HCT116 (cell line): ENCODE results near the gene GABRG1. TPM values are rescaled to one million over a fixed set of nuclear protein-coding genes. Genes with fewer than 3 reads are reported as not detected.

Experiments
- ATAC-seq: fragments of 200-7000 bp; cut with Tn5 transposase; 2 replicates; pipeline ENCODE4 v1.9.1; 2020; ENCODE audit warnings: mild to moderate bottlenecking, moderate library complexity
- BruUV-seq: library from RNA; stranded (reverse); fragments of 400-500 nt; replicated peaks from 2 replicates; lab custom pipeline; 2021; lab: Mats Ljungman, UMichigan
- CTCF ChIA-PET: fragments of 300-600 bp; sonication (Branson Sonifier 250); formaldehyde crosslinking; loops from one replicate; lab custom pipeline; 2021; ENCODE audit warnings: antibody characterized with exemption; lab: Charles Lee
- POLR2A ChIA-PET: fragments of 300-600, 350-600 bp; sonication (Branson Sonifier 250); formaldehyde crosslinking; loops from one replicate; lab custom pipeline; 2021; ENCODE audit warnings: antibody characterized with exemption; lab: Charles Lee
- RAD21 ChIA-PET, 2 experiments: fragments of 300-600 bp; sonication (Branson Sonifier 250); formaldehyde crosslinking; loops; one replicate each; lab custom pipeline; 2023; ENCODE audit warnings: low total read pairs in 2 of 2; ENCODE audit not compliant: uncharacterized antibody in 2 of 2, unreplicated experiment in 2 of 2, low non-redundant PET in 1 of 2; lab: Charles Lee
- DNase-seq: peaks from one replicate; pipeline ENCODE4 v3.0.0-alpha.2; 2010; ENCODE audit warnings: low read depth, low spot score
- H2AFZ ChIP-seq: fragments of 200-600 bp; shearing (Covaris generic), sonication (generic); 2 replicates; pipeline ENCODE4 v1.6.1; 2017; ENCODE audit warnings: low read depth, mixed run types, mixed read lengths, antibody characterized with exemption, low read length; ENCODE audit not compliant: poor library complexity, severe bottlenecking
- H3K27ac ChIP-seq: 2 replicates; pipeline ENCODE4 v1.5.1; 2012; ENCODE audit warnings: low read depth, low read length
- H3K27me3 ChIP-seq: fragments of 200-600 bp; sonication (generic); 2 replicates; pipeline ENCODE4 v1.6.1; 2016; ENCODE audit warnings: mixed run types, low read length, mixed read lengths; ENCODE audit not compliant: insufficient read depth
- H3K36me3 ChIP-seq, 2 experiments: fragments of 200-500 bp in 1 of 2; fragments of 200-600 bp in 1 of 2; sonication (Bioruptor generic) in 1 of 2; sonication (generic) in 1 of 2; 2 replicates each; pipeline versions ENCODE4 v1.5.1 to v1.6.1; 2014 to 2016; ENCODE audit warnings: low read length in 2 of 2, inconsistent platforms in 1 of 2, mixed read lengths in 1 of 2, mixed run types in 1 of 2; ENCODE audit not compliant: insufficient read depth in 2 of 2, control insufficient read depth in 1 of 2
- H3K4me1 ChIP-seq, 2 experiments: fragments of 200-600 bp in 1 of 2; sonication (generic) in 1 of 2; 2 replicates each; pipeline versions ENCODE4 v1.5.1 to v1.6.1; 2012 to 2017; ENCODE audit warnings: low read length in 2 of 2, inconsistent platforms in 1 of 2, mild to moderate bottlenecking in 1 of 2, mixed read lengths in 1 of 2, mixed run types in 1 of 2, moderate library complexity in 1 of 2; ENCODE audit not compliant: insufficient read depth in 2 of 2, control insufficient read depth in 1 of 2
- H3K4me2 ChIP-seq: fragments of 200-600 bp; sonication (generic); 2 replicates; pipeline ENCODE4 v1.6.1; 2017; ENCODE audit warnings: mixed run types, low read length, mixed read lengths
- H3K4me3 ChIP-seq, 2 experiments: fragments of 200-600 bp in 1 of 2; sonication (generic) in 1 of 2; replicated peaks in 1 of 2; 2 replicates each; pipeline ENCODE4 v1.5.1; 2011 to 2016; ENCODE audit warnings: low read length in 2 of 2, control low read depth in 1 of 2, low read depth in 1 of 2, mild to moderate bottlenecking in 1 of 2, mixed read lengths in 1 of 2, mixed run types in 1 of 2
- H3K79me2 ChIP-seq: fragments of 200-600 bp; sonication (generic); 2 replicates; pipeline ENCODE4 v1.6.1; 2017; ENCODE audit warnings: mild to moderate bottlenecking, mixed run types, low read length, moderate library complexity, mixed read lengths; ENCODE audit not compliant: insufficient read depth
- H3K9ac ChIP-seq: fragments of 200-600 bp; sonication (generic); 2 replicates; pipeline ENCODE4 v1.6.1; 2016; ENCODE audit warnings: low read length, mixed read lengths
- H3K9me2 ChIP-seq: fragments of 200-600 bp; sonication (generic), shearing (Covaris generic); 2 replicates; pipeline ENCODE4 v1.6.1; 2017; ENCODE audit warnings: mixed run types, mild to moderate bottlenecking, moderate library complexity; ENCODE audit not compliant: insufficient read depth
- H3K9me3 ChIP-seq, 2 experiments: fragments of 200-500 bp in 1 of 2; fragments of 200-600 bp in 1 of 2; sonication (Bioruptor generic) in 1 of 2; sonication (generic) in 1 of 2; 2 replicates each; pipeline ENCODE4 v1.6.1; 2014 to 2017; ENCODE audit warnings: low read length in 2 of 2, mixed read lengths in 2 of 2, inconsistent platforms in 1 of 2, low read depth in 1 of 2, mild to moderate bottlenecking in 1 of 2, mixed run types in 1 of 2, moderate library complexity in 1 of 2; ENCODE audit not compliant: control insufficient read depth in 1 of 2, insufficient read depth in 1 of 2
- H4K20me1 ChIP-seq: fragments of 200-600 bp; sonication (generic), shearing (Covaris generic); 2 replicates; pipeline ENCODE4 v1.6.1; 2017; ENCODE audit warnings: mixed run types, mild to moderate bottlenecking, moderate library complexity; ENCODE audit not compliant: insufficient read depth
- CBX3 ChIP-seq: IDR thresholded peaks from 2 replicates; pipeline ENCODE4 v1.6.1; 2012; ENCODE audit warnings: low read depth
- CEBPB ChIP-seq: IDR thresholded peaks from 2 replicates; pipeline ENCODE4 v1.6.1; 2012; ENCODE audit warnings: low read depth
- CTCF ChIP-seq, 3 experiments: fragments of 200-600 bp in 1 of 3; sonication (generic) in 1 of 3; IDR thresholded peaks in 2 of 3; conservative IDR thresholded peaks in 1 of 3; 2 replicates each; pipeline ENCODE4 v1.5.1; 2012 to 2017; ENCODE audit warnings: low read depth in 2 of 3, low read length in 2 of 3, antibody characterized with exemption in 1 of 3, borderline replicate concordance in 1 of 3, control low read depth in 1 of 3, mild to moderate bottlenecking in 1 of 3, mixed read lengths in 1 of 3, mixed run types in 1 of 3, moderate library complexity in 1 of 3; ENCODE audit not compliant: insufficient read depth in 1 of 3
- ELF1 ChIP-seq: IDR thresholded peaks from 2 replicates; pipeline ENCODE4 v1.6.1; 2012; ENCODE audit warnings: low read depth, borderline replicate concordance
- EZH2phosphoT487 ChIP-seq: fragments of 200-600 bp; IDR thresholded peaks from 2 replicates; pipeline ENCODE4 v1.6.1; 2018; ENCODE audit warnings: antibody characterized with exemption, borderline replicate concordance
- FOSL1 ChIP-seq: IDR thresholded peaks from 2 replicates; pipeline ENCODE4 v1.6.1; 2012; ENCODE audit warnings: low read depth
- RAD21 ChIP-seq: IDR thresholded peaks from 2 replicates; pipeline ENCODE4 v1.6.1; 2012; ENCODE audit warnings: low read depth, mild to moderate bottlenecking
- SIN3A ChIP-seq: IDR thresholded peaks from 2 replicates; pipeline ENCODE4 v1.6.1; 2012; ENCODE audit warnings: low read depth
- SP1 ChIP-seq: IDR thresholded peaks from 2 replicates; pipeline ENCODE4 v1.6.1; 2012; ENCODE audit warnings: low read depth
- TCF7L2 ChIP-seq: IDR thresholded peaks from 2 replicates; pipeline ENCODE4 v1.7.0; 2011; ENCODE audit warnings: borderline replicate concordance, inconsistent platforms; ENCODE audit not compliant: insufficient read depth, insufficient read length; ENCODE audit errors: extremely low read depth
- ZBTB33 ChIP-seq: IDR thresholded peaks from 2 replicates; pipeline ENCODE4 v1.6.1; 2011; ENCODE audit warnings: mild to moderate bottlenecking, low read length, moderate library complexity; ENCODE audit not compliant: insufficient replicate concordance; ENCODE audit errors: extremely low read depth
- ZFX ChIP-seq: fragments of 450-650 bp; IDR thresholded peaks from 2 replicates; pipeline ENCODE4 v1.6.1; 2017
- ZNF274 ChIP-seq: fragments of 200-500 bp; sonication (Bioruptor generic); IDR thresholded peaks from 2 replicates; pipeline ENCODE4 v1.6.1; 2014; ENCODE audit warnings: mild to moderate bottlenecking, low read depth, low read length, inconsistent platforms
- intact Hi-C: fragments of 100-400 bp; cut with micrococcal nuclease; formaldehyde crosslinking; loops from 2 replicates; pipeline ENCODE4 v1.10.0; 2022
- total RNA-seq: library from RNA; stranded (reverse); gene quantifications from one replicate; pipeline ENCODE4 v1.2.1, GENCODE V29; 2021; ENCODE audit not compliant: unreplicated experiment

Gene GABRG1
- total RNA-seq, 1 experiment from 2014 or later = not detected

- intact Hi-C loops = no loop called here
- DNase-seq = no peak
- no peaks in the 10 kb centered on the region for H3K9me2 ChIP-seq
- ChIA-PET RAD21 (no interaction called here), POLR2A (no interaction called here), CTCF (no interaction called here)
- H3K9me3 ChIP-seq = peaks cover 8 to 13% of the 10 kb centered on the region in 2 experiments; a peak in 3 of 4 replicates
- BruUV-seq = no TSS peak
- H3K36me3 ChIP-seq = no peaks in the 10 kb centered on the region
- no peaks in the 10 kb centered on the region for H3K79me2 ChIP-seq
- no peaks in the 10 kb centered on the region for H3K4me1 ChIP-seq
- TF ChIP-seq SIN3A = no peak
- no peak for TF ChIP-seq CTCF (IDR thresholded peaks at IDR 0.05 in 2 of 3, conservative IDR thresholded peaks at IDR 0.05 in 1 of 3; ENCODE audit: borderline replicate concordance in 1 of 3, insufficient read depth in 1 of 3, low read depth in 2 of 3, low read length in 2 of 3)
- no peak for TF ChIP-seq RAD21
- no peak for TF ChIP-seq ELF1
- no peak for TF ChIP-seq EZH2phosphoT487
- TF ChIP-seq CBX3 = no peak
- TF ChIP-seq FOSL1 = no peak
- TF ChIP-seq CEBPB = no peak
- no peak for TF ChIP-seq ZBTB33
- no peak for TF ChIP-seq ZNF274
- no peak for TF ChIP-seq SP1
- no peak for TF ChIP-seq ZFX
- no peak for TF ChIP-seq TCF7L2
- no peak overlapping the region for H3K4me3 ChIP-seq
- H4K20me1 ChIP-seq = no peaks in the 10 kb centered on the region
- H3K4me2 ChIP-seq = no peak overlapping the region
- no peak overlapping the region for H3K27ac ChIP-seq
- H3K9ac ChIP-seq = no peak overlapping the region
- no peaks in the 10 kb centered on the region for H3K27me3 ChIP-seq
- no peak for ATAC-seq
- H2AFZ ChIP-seq = no peak overlapping the region
Observed at GRCh38 chr4:45987858-45988257, 136.0 kb downstream of the GABRG1 start.
